A549 (cell line): ENCODE results near the gene LUC7L2. TPM values are rescaled to one million over a fixed set of nuclear protein-coding genes. Genes with fewer than 3 reads are reported as not detected.
A peak's percentile ranks its signal among the peaks of the same experiment; 100 is the strongest.

Experiments used
- ATAC-seq, 2 experiments: fragments of 200-7000 bp in 1 of 2; fragments of >200 bp in 1 of 2; cut with Nextera tagmentation in 1 of 2; cut with Tn5 transposase in 1 of 2; 3 replicates each; pipeline versions ENCODE4 v1.8.0 to v1.9.1; 2018 to 2020; ENCODE audit warnings: mild to moderate bottlenecking in 1 of 2, moderate library complexity in 1 of 2
- CTCF ChIA-PET: fragments of 300-600 bp; sonication (Branson Sonifier 250); formaldehyde crosslinking; extraction: SDS; loops from one replicate; lab custom pipeline; 2021; ENCODE audit warnings: antibody characterized with exemption, inconsistent platforms; lab: Yijun Ruan, JAX
- POLR2A ChIA-PET: fragments of 350-600 bp; formaldehyde crosslinking; extraction: SDS; loops from one replicate; lab custom pipeline; 2021; ENCODE audit warnings: antibody characterized with exemption, inconsistent platforms; lab: Yijun Ruan, JAX
- DNase-seq, 2 experiments: peaks; one replicate each; pipeline versions ENCODE4 v3.0.0 to v3.0.0-alpha.2; 2011 to 2016; ENCODE audit warnings: low read depth in 1 of 2, low spot score in 1 of 2
- FAIRE-seq: peaks from 2 replicates; lab custom pipeline; 2011; peaks lifted over from hg19 to GRCh38; lab: Jason Lieb, UNC
- H3K27ac ChIP-seq, 2 experiments: fragments of >200 bp; sonication (Bioruptor Twin); formaldehyde crosslinking; 3 replicates each; pipeline ENCODE4 v1.5.1; 2016 to 2017
- H3K4me1 ChIP-seq: fragments of >200 bp; sonication (Bioruptor Twin); formaldehyde crosslinking; 3 replicates; pipeline ENCODE4 v1.6.1; 2016
- H3K4me2 ChIP-seq: fragments of >200 bp; sonication (Bioruptor Twin); formaldehyde crosslinking; 3 replicates; pipeline ENCODE4 v1.6.1; 2016
- H3K4me3 ChIP-seq: fragments of >200 bp; sonication (Bioruptor Twin); formaldehyde crosslinking; 3 replicates; pipeline ENCODE4 v1.5.1; 2016
- H3K9me3 ChIP-seq: fragments of >200 bp; sonication (Bioruptor Twin); formaldehyde crosslinking; 3 replicates; pipeline ENCODE4 v1.6.1; 2016
- CHD2 ChIP-seq: fragments of 150-350 bp; IDR thresholded peaks from 2 replicates; pipeline ENCODE4 v1.6.1; 2014; ENCODE audit warnings: low read length; ENCODE audit not compliant: partially characterized antibody
- E2F6 ChIP-seq: IDR thresholded peaks from 2 replicates; pipeline ENCODE4 v1.6.1; 2012; ENCODE audit warnings: low read depth, borderline replicate concordance
- EHF ChIP-seq: fragments of 250-450 bp; sonication (Bioruptor Pico); IDR thresholded peaks from 2 replicates; pipeline ENCODE4 v1.5.0; 2020; ENCODE audit warnings: mild to moderate bottlenecking
- EHMT2 ChIP-seq: fragments of 200-600 bp; sonication (generic); IDR thresholded peaks from 2 replicates; pipeline ENCODE4 v1.6.1; 2016; ENCODE audit warnings: antibody characterized with exemption, low read depth, mild to moderate bottlenecking, moderate library complexity
- FOSB ChIP-seq: fragments of 250-450 bp; sonication (Bioruptor Pico); IDR thresholded peaks from 2 replicates; pipeline ENCODE4 v1.5.0; 2020; ENCODE audit warnings: mild to moderate bottlenecking, moderate library complexity
- HDAC2 ChIP-seq: fragments of 200-600 bp; sonication (generic); IDR thresholded peaks from 2 replicates; pipeline ENCODE4 v1.6.1; 2016
- HOXB13 ChIP-seq: fragments of 250-450 bp; sonication (Bioruptor Pico); IDR thresholded peaks from 2 replicates; pipeline ENCODE4 v1.5.0; 2020; ENCODE audit warnings: low read depth, mild to moderate bottlenecking, moderate library complexity
- HOXB5 ChIP-seq: fragments of 250-450 bp; sonication (Bioruptor Pico); IDR thresholded peaks from 2 replicates; pipeline ENCODE4 v1.5.0; 2020; ENCODE audit warnings: mild to moderate bottlenecking, moderate library complexity
- KDM1A ChIP-seq: fragments of 200-600 bp; sonication (generic); IDR thresholded peaks from 2 replicates; pipeline ENCODE4 v1.6.1; 2016; ENCODE audit warnings: low read depth, mild to moderate bottlenecking
- KDM5A ChIP-seq: fragments of 200-600 bp; sonication (generic); IDR thresholded peaks from 2 replicates; pipeline ENCODE4 v1.6.1; 2016; ENCODE audit warnings: antibody characterized with exemption, mild to moderate bottlenecking
- MYC ChIP-seq: IDR thresholded peaks from 2 replicates; pipeline ENCODE4 v1.6.1; 2012; ENCODE audit warnings: mild to moderate bottlenecking, inconsistent platforms, low read length, improper control_type of control experiment, borderline replicate concordance
- NR3C1 ChIP-seq: fragments of >200 bp; sonication (Bioruptor Twin); formaldehyde crosslinking; IDR thresholded peaks from 3 replicates; pipeline ENCODE4 v1.6.1; 2017
- POLR2A ChIP-seq: IDR thresholded peaks from 2 replicates; pipeline ENCODE4 v1.6.1; 2012; ENCODE audit warnings: mild to moderate bottlenecking, low read length
- POLR2AphosphoS2 ChIP-seq: conservative IDR thresholded peaks from 2 replicates; pipeline ENCODE4 v1.6.1; 2012; ENCODE audit warnings: low read length, improper control_type of control experiment, inconsistent platforms
- RFX5 ChIP-seq: fragments of 450-650 bp; IDR thresholded peaks from 2 replicates; pipeline ENCODE4 v1.7.1; 2014; ENCODE audit warnings: antibody characterized with exemption, mild to moderate bottlenecking, moderate library complexity
- RNF2 ChIP-seq: fragments of 200-600 bp; sonication (generic); IDR thresholded peaks from 2 replicates; pipeline ENCODE4 v1.6.1; 2016; ENCODE audit warnings: low read depth, mild to moderate bottlenecking, antibody characterized with exemption, moderate library complexity, borderline replicate concordance
- SREBF2 ChIP-seq: fragments of 450-650 bp; IDR thresholded peaks from 2 replicates; pipeline ENCODE4 v1.6.1; 2014; ENCODE audit warnings: mild to moderate bottlenecking, moderate library complexity
- TFCP2L1 ChIP-seq: fragments of 250-450 bp; sonication (Bioruptor Pico); IDR thresholded peaks from 2 replicates; pipeline ENCODE4 v1.5.0; 2021; ENCODE audit warnings: mild to moderate bottlenecking
- TP53 ChIP-seq: fragments of 250-450 bp; sonication (Bioruptor Pico); IDR thresholded peaks from 2 replicates; pipeline ENCODE4 v1.5.0; 2021; ENCODE audit warnings: mild to moderate bottlenecking, moderate library complexity
- ZC3H11A ChIP-seq: fragments of 450-650 bp; IDR thresholded peaks from 2 replicates; pipeline ENCODE4 v1.6.1; 2014; ENCODE audit warnings: antibody characterized with exemption, mild to moderate bottlenecking
- ZNF302 ChIP-seq: fragments of 250-450 bp; sonication (Bioruptor Pico); IDR thresholded peaks from 2 replicates; pipeline ENCODE4 v1.9.0; 2021; ENCODE audit warnings: inconsistent platforms, mild to moderate bottlenecking, moderate library complexity
- ZSCAN20 ChIP-seq: fragments of 250-450 bp; sonication (Bioruptor Pico); IDR thresholded peaks from 2 replicates; pipeline ENCODE4 v1.8.0; 2022; ENCODE audit warnings: mild to moderate bottlenecking, moderate library complexity
- WGBS: methylation state at CpG from one replicate; pipeline ENCODE4 v1.1.6; 2017; ENCODE audit errors: missing lambda C conversion rate; 5-methylcytosine and 5-hydroxymethylcytosine counted together
- polyA plus RNA-seq, 4 experiments: library from polyadenylated mRNA; depleted of rRNA in 3 of 4; stranded (reverse); fragments of >200 nt; fragmentation: RNase III in 1 of 4; extraction: RNeasy Plus Mini Kit Qiagen cat#74134 plus additional on column Dnase treatment in 1 of 4; gene quantifications; 2 replicates in 3 of 4; 3 replicates in 1 of 4; pipeline ENCODE4 v1.2.3, GENCODE V29; 2011 to 2017
- TF ChIP-seq, protein P1 (sequence below): fragments of 450-650 bp; IDR thresholded peaks from 2 replicates; pipeline ENCODE4 v1.6.1; 2014; ENCODE audit warnings: antibody characterized with exemption
- TF ChIP-seq, protein P2 (sequence below): IDR thresholded peaks from 2 replicates; pipeline ENCODE4 v1.6.1; 2012

Gene LUC7L2
- polyA plus RNA-seq, 2 of the 4 experiments (the other 2 are of a cell fraction): 49.5 to 75.7 TPM

GRCh38 chr7:139360948-139361307 lies 1.2 kb downstream of the LUC7L2 start:
- TF ChIP-seq KDM5A (0 out of 2 replicates have a peak, but pooled peaks have one; percentile 35), ZC3H11A (no peak)
- DNase-seq (no peak), FAIRE-seq (no peak), ATAC-seq (no peak)
- WGBS: 0% methylated on average over 2 of the region's 2 CpGs
- Histone ChIP-seq H3K4me1 (peaks cover 27% of the 10 kb centered on the region), H3K4me2 (peak overlapping the region; percentile 82), H3K9me3 (no peaks in the 10 kb centered on the region), H3K4me3 (peak overlapping the region; percentile 97), H3K27ac (peak overlapping the region; percentile 97 to 99)
- ChIA-PET CTCF (interaction anchor here (1.6 kb wide), 1 partner anchor 9 kb away, joined by 7 read pairs; no protein-coding TSS in a partner anchor), POLR2A (interaction anchor here (0.5 kb wide), 1 partner anchor 326 kb away, joined by 4 read pairs; no protein-coding TSS in a partner anchor)

- POLR2A ChIA-PET: no interaction called here
- no peak for TF ChIP-seq RFX5
- H3K27ac ChIP-seq: peak overlapping the region; percentile 24 to 99; a peak in 3 of 6 replicates
- DNase-seq (no peak), ATAC-seq (no peak), FAIRE-seq (no peak)
- peak overlapping the region; percentile 82 for H3K4me2 ChIP-seq
- H3K9me3 ChIP-seq: no peaks in the 10 kb centered on the region
- H3K4me3 ChIP-seq: peak overlapping the region; percentile 97
- 38% methylated on average over 3 of the region's 3 CpGs for WGBS
- H3K4me1 ChIP-seq: peaks cover 30% of the 10 kb centered on the region
- CTCF ChIA-PET: no interaction called here
Measured at GRCh38 chr7:139361523-139361922, 1.8 kb downstream of the LUC7L2 start.

GRCh38 chr7:139362302-139362701 lies 2.6 kb downstream of the LUC7L2 start:
- CTCF ChIA-PET: no interaction called here
- no peaks in the 10 kb centered on the region for H3K9me3 ChIP-seq
- no peak for TF ChIP-seq POLR2A
- no peak for TF ChIP-seq HOXB13 (CRISPR knock-in tag)
- TF ChIP-seq TP53 (CRISPR knock-in tag): no peak
- no peak for TF ChIP-seq HOXB5 (CRISPR knock-in tag)
- no peak for TF ChIP-seq POLR2AphosphoS2
- TF ChIP-seq TFCP2L1 (CRISPR knock-in tag): no peak
- TF ChIP-seq RNF2: no peak
- no peak for TF ChIP-seq EHMT2
- TF ChIP-seq EHF (CRISPR knock-in tag): no peak
- TF ChIP-seq NR3C1: no peak
- no peak for TF ChIP-seq RFX5
- no peak for ATAC-seq
- FAIRE-seq: no peak
- POLR2A ChIA-PET: no interaction called here
- WGBS: 71% methylated on average over 3 of the region's 3 CpGs
- peak overlapping the region; percentile 82 for H3K4me2 ChIP-seq
- no peak overlapping the region for H3K27ac ChIP-seq
- DNase-seq: no peak
- peaks cover 30% of the 10 kb centered on the region for H3K4me1 ChIP-seq
- no peak overlapping the region for H3K4me3 ChIP-seq

DNA sequence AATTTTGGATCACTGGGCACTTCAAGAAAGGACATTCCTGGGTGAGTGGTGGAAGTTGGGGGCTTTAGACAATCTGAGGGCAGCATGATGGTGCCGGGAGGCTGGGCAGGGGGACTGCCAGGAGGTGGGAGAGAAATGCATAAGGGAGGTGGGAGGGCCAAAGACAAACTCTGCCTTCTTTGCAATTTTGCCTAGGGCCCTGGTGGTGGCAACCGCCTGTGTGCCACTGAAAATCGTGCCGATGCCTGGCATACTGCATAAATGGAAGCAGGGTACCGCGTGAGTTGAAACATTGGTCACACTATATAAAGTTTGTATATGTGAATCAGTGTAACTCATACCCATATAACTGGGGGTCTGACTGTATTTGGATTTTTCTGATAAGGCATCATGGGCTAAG lies 3.3 kb downstream of the LUC7L2 start:
- no peak for ATAC-seq
- peak overlapping the region; percentile 82 for H3K4me2 ChIP-seq
- no peak for DNase-seq
- 88% methylated on average over 6 of the region's 6 CpGs for WGBS
- FAIRE-seq: no peak
- H3K9me3 ChIP-seq: no peaks in the 10 kb centered on the region
- TF ChIP-seq FOSB (CRISPR knock-in tag) (no peak), HDAC2 (no peak), SREBF2 (no peak), TP53 (CRISPR knock-in tag) (no peak), MYC (no peak), KDM1A (no peak), E2F6 (no peak), ZSCAN20 (CRISPR knock-in tag) (no peak), ZNF302 (CRISPR knock-in tag) (no peak), CHD2 (no peak), KDM5A (no peak)
- TF ChIP-seq, protein P1, sequence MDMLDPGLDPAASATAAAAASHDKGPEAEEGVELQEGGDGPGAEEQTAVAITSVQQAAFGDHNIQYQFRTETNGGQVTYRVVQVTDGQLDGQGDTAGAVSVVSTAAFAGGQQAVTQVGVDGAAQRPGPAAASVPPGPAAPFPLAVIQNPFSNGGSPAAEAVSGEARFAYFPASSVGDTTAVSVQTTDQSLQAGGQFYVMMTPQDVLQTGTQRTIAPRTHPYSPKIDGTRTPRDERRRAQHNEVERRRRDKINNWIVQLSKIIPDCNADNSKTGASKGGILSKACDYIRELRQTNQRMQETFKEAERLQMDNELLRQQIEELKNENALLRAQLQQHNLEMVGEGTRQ: no peak
- TF ChIP-seq, protein P2, sequence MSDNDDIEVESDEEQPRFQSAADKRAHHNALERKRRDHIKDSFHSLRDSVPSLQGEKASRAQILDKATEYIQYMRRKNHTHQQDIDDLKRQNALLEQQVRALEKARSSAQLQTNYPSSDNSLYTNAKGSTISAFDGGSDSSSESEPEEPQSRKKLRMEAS: no peak
- CTCF ChIA-PET: no interaction called here
- no peak overlapping the region for H3K4me3 ChIP-seq
- POLR2A ChIA-PET: no interaction called here
- H3K27ac ChIP-seq: no peak overlapping the region
- peaks cover 30% of the 10 kb centered on the region for H3K4me1 ChIP-seq
